Keratinocyte (primary cell): ENCODE data around the gene RAB11FIP4. TPM values are rescaled to one million over a fixed set of nuclear protein-coding genes. Genes with fewer than 3 reads are reported as not detected.
A peak's percentile ranks its signal among the peaks of the same experiment; 100 is the strongest.

Source experiments
- DNase-seq: peaks from one replicate; pipeline ENCODE4 v3.0.0-alpha.2; 2011; ENCODE audit warnings: low read depth, missing footprints, low spot score
- FAIRE-seq: peaks from 2 replicates; lab custom pipeline; 2011; peaks lifted over from hg19 to GRCh38; lab: Jason Lieb, UNC
- H2AFZ ChIP-seq: 2 replicates; pipeline ENCODE4 v1.6.0; 2012; ENCODE audit warnings: low read length, control low read depth, inconsistent platforms; ENCODE audit not compliant: control insufficient read depth
- H3K27ac ChIP-seq: 2 replicates; pipeline ENCODE4 v1.5.1; 2011; ENCODE audit warnings: low read length; ENCODE audit not compliant: control insufficient read depth, insufficient read depth
- H3K27me3 ChIP-seq: 3 replicates; pipeline ENCODE4 v1.6.0; 2011; ENCODE audit warnings: low read length; ENCODE audit not compliant: control insufficient read depth, insufficient read depth; ENCODE audit errors: extremely low read depth
- H3K36me3 ChIP-seq, 2 experiments: 2 replicates in 1 of 2; 3 replicates in 1 of 2; pipeline ENCODE4 v1.5.1; 2011; ENCODE audit warnings: low read length in 2 of 2, mild to moderate bottlenecking in 1 of 2; ENCODE audit not compliant: control insufficient read depth in 2 of 2, insufficient read depth in 2 of 2; ENCODE audit errors: extremely low read depth in 1 of 2
- H3K4me1 ChIP-seq: 3 replicates; pipeline ENCODE4 v1.5.1; 2011; ENCODE audit warnings: low read length; ENCODE audit not compliant: control insufficient read depth, insufficient read depth; ENCODE audit errors: extremely low read depth
- H3K4me2 ChIP-seq: 3 replicates; pipeline ENCODE4 v1.6.0; 2011; ENCODE audit warnings: low read depth, low read length; ENCODE audit not compliant: control insufficient read depth, insufficient read depth; ENCODE audit errors: extremely low read depth
- H3K4me3 ChIP-seq, 3 experiments: fragments of 200-600 bp in 1 of 3; sonication (generic) in 1 of 3; 2 replicates in 2 of 3; 3 replicates in 1 of 3; pipeline ENCODE4 v1.5.1; 2011 to 2016; ENCODE audit warnings: low read length in 3 of 3, mild to moderate bottlenecking in 3 of 3, control low read depth in 2 of 3, inconsistent platforms in 1 of 3, low read depth in 1 of 3, mixed read lengths in 1 of 3, mixed run types in 1 of 3, moderate library complexity in 1 of 3; ENCODE audit not compliant: control insufficient read depth in 2 of 3, insufficient read depth in 2 of 3; ENCODE audit errors: extremely low read depth in 1 of 3
- H3K79me2 ChIP-seq: 2 replicates; pipeline ENCODE4 v1.6.0; 2012; ENCODE audit warnings: low read length; ENCODE audit not compliant: control insufficient read depth, insufficient read depth
- H3K9ac ChIP-seq: 3 replicates; pipeline ENCODE4 v1.6.0; 2011; ENCODE audit warnings: low read length; ENCODE audit not compliant: control insufficient read depth, insufficient read depth; ENCODE audit errors: extremely low read depth
- H3K9me1 ChIP-seq: 3 replicates; pipeline ENCODE4 v1.6.0; 2011; ENCODE audit warnings: low read length; ENCODE audit not compliant: control insufficient read depth, insufficient read depth; ENCODE audit errors: extremely low read depth
- H3K9me3 ChIP-seq: 2 replicates; pipeline ENCODE4 v1.5.1; 2012; ENCODE audit warnings: low read depth, low read length; ENCODE audit not compliant: control insufficient read depth
- H4K20me1 ChIP-seq: 3 replicates; pipeline ENCODE4 v1.6.0; 2011; ENCODE audit warnings: low read length; ENCODE audit not compliant: control insufficient read depth, insufficient read depth; ENCODE audit errors: extremely low read depth
- CTCF ChIP-seq, 3 experiments: IDR thresholded peaks in 1 of 3; conservative IDR thresholded peaks in 1 of 3; optimal IDR thresholded peaks in 1 of 3; 2 replicates in 2 of 3; 3 replicates in 1 of 3; pipeline versions ENCODE3 to v1.5.1; 2011; ENCODE audit warnings: low read length in 3 of 3, mild to moderate bottlenecking in 3 of 3, moderate library complexity in 2 of 3, control low read depth in 1 of 3, inconsistent platforms in 1 of 3; ENCODE audit not compliant: insufficient read depth in 2 of 3; ENCODE audit errors: extremely low read depth in 1 of 3
- EZH2 ChIP-seq: IDR thresholded peaks from one replicate; pipeline ENCODE4 v1.6.1; 2012; ENCODE audit warnings: inconsistent platforms, mild to moderate bottlenecking, low read length, moderate library complexity
- dilution Hi-C: fragments of 300-500 bp; cut with MboI; formaldehyde crosslinking; loops from one replicate; pipeline ENCODE4 v1.7.0; 2020; ENCODE audit warnings: low sequenced_read_pairs; ENCODE audit not compliant: extremely low pct_ligation_motif_present
- polyA plus RNA-seq, 5 experiments: library from polyadenylated mRNA; depleted of rRNA in 3 of 5; stranded (reverse) in 3 of 5; stranded (forward) in 1 of 5; unstranded in 1 of 5; fragments of >200 nt; gene quantifications; 1 replicate in 1 of 5; 2 replicates in 3 of 5; 3 replicates in 1 of 5; pipeline versions ENCODE4 v1.2.1 to v1.2.3, GENCODE V29; 2011 to 2012; ENCODE audit warnings: missing spikeins in 2 of 5, low read depth in 1 of 5, low replicate concordance in 1 of 5

Gene RAB11FIP4
- polyA plus RNA-seq, 1 donor (not counting 4 experiments of a cell fraction or from before 2014, with no cell fraction given), result 9.1 TPM

- Histone ChIP-seq H3K36me3 (peaks cover 6 to 20% of the 10 kb centered on the region in 2 experiments), H3K9me1 (no peaks in the 10 kb centered on the region), H4K20me1 (no peaks in the 10 kb centered on the region), H3K9me3 (no peaks in the 10 kb centered on the region), H3K79me2 (no peaks in the 10 kb centered on the region), H3K4me2 (no peak overlapping the region), H3K27ac (no peak overlapping the region), H3K4me1 (peaks cover 11% of the 10 kb centered on the region), H2AFZ (no peak overlapping the region), H3K9ac (no peak overlapping the region), H3K27me3 (no peaks in the 10 kb centered on the region), H3K4me3 (no peak overlapping the region)
- dilution Hi-C loops, result no loop called here
- FAIRE-seq (no peak), DNase-seq (no peak)
- TF ChIP-seq CTCF (optimal IDR thresholded peaks at IDR 0.05 in 1 of 3, IDR thresholded peaks at IDR 0.05 in 1 of 3, conservative IDR thresholded peaks at IDR 0.05 in 1 of 3; ENCODE audit: extremely low read depth in 1 of 3, insufficient read depth in 2 of 3, low read length in 3 of 3) (no peak), EZH2 (no peak)
These were observed 141.1 kb downstream of the RAB11FIP4 start for GRCh38 chr17:31532526-31532925.

GRCh38 chr17:31533546-31534155 lies 142.2 kb downstream of the RAB11FIP4 start:
- H3K27me3 ChIP-seq, result no peaks in the 10 kb centered on the region
- no peaks in the 10 kb centered on the region for H3K9me3 ChIP-seq
- peaks cover 13% of the 10 kb centered on the region for H3K4me1 ChIP-seq
- peak; percentile 42 for DNase-seq
- no peaks in the 10 kb centered on the region for H3K9me1 ChIP-seq
- peak overlapping the region; percentile 42 for H3K27ac ChIP-seq
- H2AFZ ChIP-seq, result no peak overlapping the region
- FAIRE-seq, result peak; percentile 39
- no peaks in the 10 kb centered on the region for H3K79me2 ChIP-seq
- dilution Hi-C loops, result no loop called here
- peaks cover 6 to 18% of the 10 kb centered on the region in 2 experiments for H3K36me3 ChIP-seq
- no peak overlapping the region for H3K4me3 ChIP-seq
- TF ChIP-seq EZH2 (no peak), CTCF (optimal IDR thresholded peaks at IDR 0.05 in 1 of 3, IDR thresholded peaks at IDR 0.05 in 1 of 3, conservative IDR thresholded peaks at IDR 0.05 in 1 of 3; ENCODE audit: extremely low read depth in 1 of 3, insufficient read depth in 2 of 3, low read length in 3 of 3) (peak in 2 of 3 experiments; percentile 22 to 64)
- peak overlapping the region; percentile 23 for H3K4me2 ChIP-seq
- no peaks in the 10 kb centered on the region for H4K20me1 ChIP-seq
- H3K9ac ChIP-seq, result no peak overlapping the region
